HT-29 (cell line): Measurements from ENCODE around the gene TACC3. TPM values are rescaled to one million over a fixed set of nuclear protein-coding genes. Genes with fewer than 3 reads are reported as not detected.
A peak's percentile ranks its signal among the peaks of the same experiment; 100 is the strongest.

Experiments used
- DNase-seq: peaks from one replicate; pipeline ENCODE4 v3.0.0-alpha.2; 2015; ENCODE audit warnings: low spot score
- total RNA-seq: library from RNA; depleted of rRNA; stranded (reverse); fragments of >200 nt; shearing (Covaris generic); gene quantifications from 2 replicates; pipeline ENCODE4 v1.2.3, GENCODE V29; 2014

The TACC3 gene
- total RNA-seq, 1 experiment from 2014 or later, result 71.2 TPM

- no peak for DNase-seq
Measured at GRCh38 chr4:1759170-1759817, 38.0 kb downstream of the TACC3 start.

DNA sequence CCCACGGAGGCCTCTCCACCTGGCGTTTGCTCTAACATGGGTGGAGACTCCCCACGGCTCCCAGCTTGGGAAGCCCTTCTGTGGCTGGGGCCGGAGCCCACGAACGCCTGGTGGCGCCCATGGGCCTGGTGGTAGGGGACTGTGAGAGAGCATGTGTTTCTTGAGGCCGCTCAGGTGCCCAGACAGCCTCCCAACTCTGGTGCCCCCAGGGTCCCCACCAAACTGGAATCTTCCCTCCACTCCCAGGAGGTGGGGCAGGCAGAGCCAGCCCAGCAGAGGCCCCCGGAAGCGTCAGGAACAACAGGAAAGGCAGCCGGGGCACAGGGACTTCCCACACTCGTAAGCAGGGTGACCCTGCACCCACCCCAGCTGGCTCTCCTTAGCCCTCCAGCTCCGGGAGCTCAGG, 38.5 kb downstream of the TACC3 start:
- no peak for DNase-seq

DNA sequence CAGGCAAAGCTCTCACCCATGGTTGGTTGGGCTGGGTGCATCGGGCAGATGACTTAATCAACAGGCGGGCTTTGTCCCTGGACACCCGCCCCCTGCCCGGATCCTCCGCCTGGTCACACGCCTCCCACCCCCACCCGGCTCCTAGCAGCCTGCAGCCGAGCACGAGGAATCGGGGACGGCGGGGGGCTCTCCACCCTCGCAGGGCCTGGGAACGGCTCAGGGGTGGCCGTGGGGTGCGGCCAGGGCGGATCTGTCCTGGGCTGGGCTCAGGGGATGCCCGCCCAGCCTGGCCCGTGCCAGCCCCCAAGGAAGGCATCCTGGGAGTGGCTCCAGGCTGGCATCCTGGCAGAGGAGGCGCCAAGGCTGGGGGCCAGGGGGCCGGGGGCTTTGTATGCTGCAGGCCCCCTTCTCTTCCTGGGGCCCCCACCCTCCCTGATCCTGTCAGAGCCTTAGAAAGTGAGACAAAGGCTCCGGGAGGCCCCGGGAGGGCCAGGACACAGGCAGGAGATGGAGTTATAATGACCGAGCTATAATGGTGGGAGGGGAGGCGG, 39.3 kb downstream of the TACC3 start:
- no peak for DNase-seq

DNA sequence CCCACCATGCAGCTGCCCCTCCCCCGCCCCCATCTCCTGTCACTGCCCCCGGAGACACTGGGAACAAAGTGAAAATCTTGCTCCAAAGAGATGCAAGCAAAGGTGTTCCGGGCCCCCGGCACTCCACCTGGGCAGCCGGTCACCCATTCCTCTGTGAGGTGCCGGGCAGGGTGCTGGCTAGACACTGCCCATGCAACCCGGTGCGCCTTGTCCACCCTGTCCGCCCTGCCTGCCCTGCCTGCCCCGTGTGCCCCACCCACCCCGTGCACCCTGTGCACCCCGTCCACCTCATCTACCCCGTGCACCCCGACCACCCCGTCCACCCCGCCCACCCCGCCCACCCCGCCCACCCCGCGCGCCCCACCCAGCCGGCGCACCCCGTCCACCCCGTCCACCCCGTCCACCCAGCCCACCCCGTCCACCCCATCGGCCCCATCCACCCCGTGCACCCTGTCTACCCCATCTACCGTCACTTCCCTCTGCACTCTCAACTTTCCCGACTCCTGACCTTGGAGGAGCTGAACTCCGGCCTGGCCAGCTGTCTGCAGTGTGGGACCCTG, 39.9 kb downstream of the TACC3 start:
- DNase-seq, result no peak

DNA sequence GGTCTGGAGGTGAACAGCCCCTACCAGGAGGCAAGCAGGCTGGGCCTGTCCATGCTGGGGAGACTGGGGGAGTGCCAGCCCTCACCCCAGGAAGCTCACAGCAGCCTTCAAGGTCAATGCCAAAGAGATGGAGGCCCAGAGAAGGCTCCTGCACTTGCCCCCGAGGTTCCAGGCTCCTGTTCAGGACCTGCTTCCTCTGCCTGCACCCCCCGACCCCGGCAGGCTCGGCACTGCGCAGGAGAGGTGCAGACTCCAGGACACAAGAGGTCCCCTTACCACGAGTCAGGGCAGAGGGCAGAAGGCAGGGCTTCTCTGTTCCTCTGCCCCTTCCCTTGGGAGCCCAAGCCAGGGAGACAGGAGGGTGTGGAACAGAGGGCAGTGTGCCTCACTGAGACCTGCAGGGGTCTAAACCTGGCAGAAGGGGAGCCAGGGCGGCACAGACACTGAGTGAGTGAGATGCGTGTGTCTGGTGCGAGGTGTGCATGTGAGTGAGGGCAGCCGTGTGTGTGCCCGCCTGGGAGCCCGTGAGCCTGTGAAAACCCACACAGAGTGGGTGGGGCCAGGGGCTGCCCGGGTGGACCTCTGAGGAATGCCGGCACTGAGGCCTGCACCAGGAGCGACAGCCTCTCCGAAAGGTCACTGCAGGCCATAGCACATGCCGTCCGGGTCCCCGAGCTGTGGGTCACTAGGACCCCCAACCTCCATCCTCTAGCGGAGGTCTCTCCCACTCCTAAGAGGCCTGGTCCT, 41.1 kb downstream of the TACC3 start:
- no peak for DNase-seq

DNA sequence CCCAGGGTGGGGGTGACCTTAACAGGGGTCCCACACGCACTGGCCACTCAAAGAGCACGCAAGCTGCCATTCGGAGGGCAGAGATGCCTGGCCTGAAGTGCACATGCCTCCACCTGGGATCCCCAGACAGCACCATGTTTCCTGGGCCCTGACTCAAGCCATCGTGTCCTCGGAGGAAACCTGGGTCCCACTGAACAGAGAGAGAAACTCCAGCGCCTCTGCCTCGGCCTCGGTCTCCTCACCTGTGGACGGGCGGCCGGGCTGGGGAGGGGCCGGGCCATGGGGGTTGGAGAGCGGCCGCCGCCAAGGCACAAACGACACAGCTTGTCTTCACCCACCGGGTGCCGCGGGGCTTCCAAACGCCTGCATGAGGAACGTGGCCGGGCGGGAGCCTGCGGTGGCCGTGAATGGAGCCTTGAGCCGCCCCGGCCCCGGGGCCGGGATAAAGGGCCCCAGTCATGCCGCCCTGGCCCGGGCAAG, 41.8 kb downstream of the TACC3 start:
- no peak for DNase-seq

GRCh38 chr4:1763550-1764080, 42.3 kb downstream of the TACC3 start:
- DNase-seq, result peak; percentile 63

DNA sequence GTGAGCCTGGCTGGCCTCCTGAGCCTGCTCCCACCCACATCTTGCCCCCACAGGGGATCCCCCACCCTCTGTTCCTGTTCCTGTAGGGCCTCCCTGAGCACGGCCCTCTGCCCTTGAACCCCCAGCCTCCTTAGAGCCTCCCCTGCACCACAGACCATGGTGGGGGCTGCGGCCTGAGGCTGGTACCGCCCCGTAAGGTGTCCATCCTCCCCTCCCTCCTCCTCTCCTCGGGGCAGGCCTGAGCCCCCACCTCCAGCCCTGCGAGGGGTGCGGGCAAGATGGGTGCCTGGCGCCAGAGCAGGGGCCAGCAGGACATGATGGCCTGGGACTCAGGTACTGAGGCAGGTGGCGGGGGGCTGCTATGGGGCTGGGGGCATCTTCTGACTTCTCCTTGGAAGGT, 43.3 kb downstream of the TACC3 start:
- no peak for DNase-seq

DNA sequence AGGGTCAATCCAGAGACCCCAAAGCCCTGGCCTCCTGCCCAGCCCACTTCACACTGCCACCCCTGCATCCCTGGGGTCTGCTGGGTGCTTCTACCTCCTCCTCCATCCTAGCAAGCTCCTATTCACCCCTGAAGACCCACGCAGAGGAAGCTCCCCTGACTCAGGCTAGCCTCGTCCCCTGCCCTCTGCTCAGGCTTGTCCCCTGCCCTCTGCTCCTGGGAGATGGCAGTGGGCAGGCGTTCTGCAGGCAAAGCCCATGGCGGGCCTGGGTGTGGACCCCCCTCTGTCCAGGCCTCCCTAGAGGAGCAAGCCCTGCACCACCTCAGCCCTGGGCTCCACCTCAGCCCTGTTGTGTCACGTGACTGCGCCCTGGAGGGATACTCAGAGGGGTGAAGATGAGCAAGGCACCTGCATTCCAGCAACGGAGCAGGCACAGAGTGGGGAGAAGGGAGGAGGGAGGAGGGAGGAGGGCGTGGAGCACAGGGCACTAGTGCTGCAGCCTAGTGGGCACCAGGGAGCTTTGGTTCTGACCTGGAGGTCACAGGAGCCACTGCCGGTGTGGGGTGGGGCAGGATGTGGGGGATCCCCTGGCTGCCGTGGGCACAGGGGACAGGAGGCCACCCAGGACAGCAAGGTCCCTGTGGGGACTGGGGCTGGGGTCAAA, 44.2 kb downstream of the TACC3 start:
- DNase-seq, result no peak

GRCh38 chr4:1766106-1767060, 45.1 kb downstream of the TACC3 start:
- peak; percentile 43 for DNase-seq

GRCh38 chr4:1767061-1767769, 45.9 kb downstream of the TACC3 start:
- DNase-seq, result no peak

DNA sequence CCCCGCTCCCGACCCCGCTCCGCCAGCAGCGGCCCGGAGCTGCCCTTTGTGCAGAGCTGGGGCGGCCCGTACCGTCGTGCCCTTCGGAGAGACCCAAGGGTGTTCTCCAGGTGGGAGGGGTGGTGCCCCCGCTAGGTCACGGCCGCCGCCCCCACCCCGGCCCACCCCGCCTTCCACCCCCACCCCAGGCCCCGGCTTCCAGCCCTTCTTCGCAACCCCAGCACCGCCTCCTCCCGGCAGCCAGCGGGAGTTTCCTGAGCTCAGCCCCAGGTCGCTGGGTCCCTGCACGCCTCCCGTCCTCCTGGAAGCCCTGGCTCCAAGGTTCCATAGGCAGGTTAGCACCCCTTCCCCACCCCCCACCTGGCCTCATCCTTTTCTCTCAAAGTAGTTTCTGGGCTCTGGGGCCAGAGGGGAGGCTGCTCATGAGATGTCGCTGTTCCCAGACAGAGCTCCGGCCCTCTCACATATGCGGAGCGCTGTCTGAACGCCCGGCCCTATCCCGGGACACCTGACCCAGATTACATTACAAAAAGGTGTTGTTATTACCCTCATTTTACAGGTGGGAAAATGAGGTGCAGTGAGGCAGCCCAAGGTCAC, 46.5 kb downstream of the TACC3 start:
- DNase-seq, result peak; percentile 41

DNA sequence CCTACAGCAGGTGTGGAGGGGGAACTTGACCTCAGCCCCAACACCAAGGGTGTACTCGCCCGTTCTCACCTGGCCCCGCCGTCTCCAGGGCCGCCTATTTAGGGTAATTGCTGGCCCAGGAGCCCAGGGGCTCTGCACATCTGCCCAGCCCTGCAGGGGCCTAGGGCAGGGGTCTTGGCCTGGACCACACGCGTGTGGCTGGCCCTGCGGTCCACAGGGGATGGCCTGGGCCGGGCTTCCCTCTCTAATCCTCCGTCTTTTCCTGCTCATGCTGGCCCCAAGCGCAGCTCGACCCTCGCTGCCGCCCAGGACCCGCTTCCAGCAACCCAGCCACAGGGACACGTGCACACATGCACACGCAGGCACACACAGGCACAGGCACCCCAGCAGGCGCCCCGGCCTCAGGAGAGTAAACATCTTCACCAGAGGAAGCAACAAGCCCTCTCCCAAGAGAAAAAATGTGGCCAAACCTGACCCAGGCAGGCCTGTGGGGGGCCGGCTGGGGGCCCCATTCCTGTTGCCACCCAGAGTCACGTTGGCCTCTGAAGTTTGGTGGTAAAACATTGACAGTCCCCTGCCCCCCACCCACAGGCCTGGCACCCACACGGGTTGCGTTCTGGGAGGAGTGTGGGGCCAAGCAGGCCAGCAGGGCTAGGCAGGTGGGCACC, 47.2 kb downstream of the TACC3 start:
- no peak for DNase-seq

GRCh38 chr4:1769692-1770091, 48.4 kb downstream of the TACC3 start:
- no peak for DNase-seq

DNA sequence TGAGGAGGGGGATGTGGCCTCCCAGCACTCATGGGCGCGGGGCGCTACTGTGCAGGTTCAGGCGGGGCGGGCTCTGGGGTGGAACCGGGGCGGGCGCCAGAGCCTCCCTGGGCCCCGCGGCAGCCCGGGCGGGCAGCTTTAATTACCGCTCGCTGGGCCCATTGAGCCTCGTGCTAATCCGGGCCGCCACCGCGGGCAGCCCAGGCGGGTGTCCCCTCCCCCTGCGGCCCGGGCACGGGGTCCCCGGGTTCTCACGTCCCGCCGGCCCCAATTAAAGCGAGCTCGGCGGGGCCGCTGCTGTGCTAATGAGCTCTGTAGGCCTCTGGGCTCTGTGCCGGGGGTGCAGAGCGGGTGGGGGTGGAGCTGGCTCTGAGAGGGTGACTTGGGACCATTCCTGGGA, 48.9 kb downstream of the TACC3 start:
- DNase-seq, result no peak

- DNase-seq, result no peak
Measured at GRCh38 chr4:1770791-1771231, 49.5 kb downstream of the TACC3 start.

DNA sequence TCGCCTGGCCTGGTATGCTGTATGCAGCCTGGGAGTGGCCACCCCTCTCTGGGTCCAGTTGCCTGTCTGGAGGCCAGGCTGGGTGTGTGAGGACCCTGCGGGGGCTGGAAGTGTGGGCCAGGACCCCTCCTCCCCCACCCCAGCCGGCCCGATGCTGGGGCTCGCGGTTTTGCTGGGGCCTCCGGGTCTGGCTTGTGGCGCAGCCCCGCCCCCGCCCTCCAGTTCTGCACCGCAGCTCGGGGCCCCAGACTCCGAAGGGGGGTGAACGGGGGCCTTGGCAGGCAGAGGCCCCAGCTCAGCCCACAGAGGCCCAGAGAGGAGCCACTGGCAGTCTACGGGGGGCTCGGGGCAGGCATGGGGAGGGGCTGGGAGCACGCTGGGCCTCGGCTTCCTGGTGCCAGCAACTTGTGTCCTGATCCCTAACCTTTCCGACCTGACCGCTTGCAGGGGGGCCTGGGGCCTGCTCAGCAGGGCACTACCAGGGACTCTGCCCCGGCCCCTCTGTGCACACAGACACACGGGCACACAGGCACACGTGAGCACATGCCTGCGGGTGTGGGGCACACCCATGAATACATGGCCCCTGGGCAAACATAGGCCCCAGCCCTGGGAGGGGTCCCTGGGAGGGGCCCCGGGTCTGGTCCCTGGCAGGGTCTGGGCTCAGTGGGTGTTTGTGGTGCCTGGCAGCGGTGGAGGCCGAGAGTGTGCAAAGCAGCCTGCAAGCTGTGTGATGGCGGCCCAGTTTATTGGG, 50.4 kb downstream of the TACC3 start:
- DNase-seq, result no peak

DNA sequence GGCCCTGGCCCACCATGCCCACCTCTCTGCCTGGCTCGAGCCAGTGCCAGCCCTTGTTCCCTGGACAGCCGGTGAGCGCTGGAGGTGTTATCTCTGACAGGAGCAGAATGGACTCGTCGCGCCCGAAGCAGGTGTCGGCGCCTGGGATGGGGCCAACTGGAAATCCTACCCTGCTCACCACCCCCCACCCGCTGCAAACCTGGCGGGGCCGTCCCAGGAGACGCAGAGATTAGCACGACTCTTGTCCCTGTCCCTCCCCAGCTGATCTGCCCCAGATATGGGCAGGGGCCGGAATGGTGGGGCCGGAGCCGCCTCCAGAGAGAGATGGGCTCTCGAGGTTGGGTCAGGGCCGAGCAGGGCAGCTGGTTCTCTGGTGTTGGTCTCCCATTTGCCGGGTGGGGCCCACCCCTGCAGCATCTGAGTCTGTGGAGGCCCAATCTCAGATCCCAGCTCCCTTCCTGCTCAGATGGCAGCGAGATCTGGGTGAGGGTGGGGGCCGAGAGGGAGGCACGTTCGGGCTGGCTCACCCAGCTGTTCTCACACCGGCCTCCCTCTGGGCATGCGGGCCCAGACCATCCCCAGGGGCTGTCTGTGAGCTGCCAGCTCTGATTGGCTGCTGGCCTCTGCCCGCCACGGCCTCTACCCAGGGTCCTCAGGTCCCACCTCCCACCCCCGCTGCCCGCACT, 51.7 kb downstream of the TACC3 start:
- no peak for DNase-seq
